Measurements from ENCODE around the gene CAB39L.

CAB39L gene

DNA sequence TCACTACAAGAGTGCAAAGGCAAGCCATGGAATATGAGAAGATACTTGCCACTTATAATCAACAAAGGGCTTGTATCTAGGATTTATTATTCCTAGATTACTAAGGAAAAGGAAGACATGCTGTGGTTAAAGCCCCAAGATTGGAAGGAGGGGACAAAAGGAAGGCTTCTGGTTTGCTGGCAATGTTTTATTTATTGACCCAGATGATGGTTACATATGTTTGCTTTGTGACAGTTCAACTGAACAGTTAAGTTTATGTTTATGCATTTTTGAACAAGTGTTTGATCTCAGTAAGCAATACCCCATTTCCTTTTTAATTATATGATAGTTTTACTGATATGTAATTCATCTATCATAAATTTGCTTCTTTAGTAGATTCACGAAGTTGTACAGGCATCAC, 155.9 kb downstream of the CAB39L start:
- no peak for DNase-seq (ENCODE audit: low spot score)

DNA sequence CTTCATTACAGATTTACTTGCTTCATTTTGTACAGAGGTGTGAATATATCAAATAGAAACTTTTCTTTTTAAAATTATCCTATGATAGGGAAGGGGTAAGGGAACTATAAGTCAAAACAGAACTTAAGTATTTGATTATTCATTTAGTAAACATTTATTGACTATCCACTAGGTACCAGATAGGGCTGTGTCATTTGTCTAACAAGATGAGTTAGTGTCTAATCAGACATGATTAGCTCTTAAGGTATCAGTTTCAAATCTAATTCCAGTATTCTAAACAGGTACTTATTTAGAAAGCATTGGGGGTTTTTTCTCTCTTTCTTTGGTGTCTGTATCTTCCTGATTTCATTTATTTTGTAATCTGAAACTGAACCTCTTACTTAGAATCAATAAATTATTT, 164.0 kb downstream of the CAB39L start:
- no peak for DNase-seq (ENCODE audit: low spot score)

DNA sequence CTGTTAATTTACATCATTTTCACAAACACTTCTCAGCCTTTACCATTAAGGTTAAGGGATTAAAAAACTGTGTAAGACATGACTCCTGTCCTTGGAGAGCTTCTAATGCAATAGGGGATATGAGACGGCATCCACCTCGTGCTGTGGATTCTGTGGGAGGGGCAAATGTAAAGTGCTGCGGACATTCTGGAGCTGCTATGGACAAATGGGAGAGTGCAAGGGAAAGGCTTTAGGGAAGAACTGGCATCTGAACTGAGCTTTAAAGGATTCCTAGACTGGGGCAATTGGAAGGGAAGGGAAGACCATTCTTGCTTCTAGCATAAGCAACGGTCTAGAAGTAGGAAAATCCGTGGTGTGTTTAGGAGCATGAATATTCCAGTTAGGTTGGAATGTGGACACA, 164.8 kb downstream of the CAB39L start:
- DNase-seq (ENCODE audit: low spot score) = no peak

DNA sequence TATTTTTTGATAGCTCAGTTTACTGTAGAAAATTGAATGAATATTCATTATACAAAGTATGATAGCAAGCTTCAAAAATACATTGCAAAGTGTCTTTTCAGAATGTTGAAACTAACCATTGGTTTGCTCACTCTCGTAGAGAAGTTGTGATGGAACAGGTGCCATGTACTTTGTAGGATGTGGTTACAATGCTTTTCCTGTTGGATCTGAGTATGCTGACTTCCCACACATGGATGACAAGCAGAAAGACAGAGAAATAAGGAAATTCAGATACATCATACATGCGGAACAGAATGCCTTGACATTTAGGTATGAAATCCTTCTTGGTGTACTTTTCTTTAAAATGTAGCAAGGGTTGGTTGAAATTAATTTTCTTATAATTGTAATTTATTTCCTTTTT, 165.7 kb downstream of the CAB39L start:
- DNase-seq (ENCODE audit: low spot score) = no peak

DNA sequence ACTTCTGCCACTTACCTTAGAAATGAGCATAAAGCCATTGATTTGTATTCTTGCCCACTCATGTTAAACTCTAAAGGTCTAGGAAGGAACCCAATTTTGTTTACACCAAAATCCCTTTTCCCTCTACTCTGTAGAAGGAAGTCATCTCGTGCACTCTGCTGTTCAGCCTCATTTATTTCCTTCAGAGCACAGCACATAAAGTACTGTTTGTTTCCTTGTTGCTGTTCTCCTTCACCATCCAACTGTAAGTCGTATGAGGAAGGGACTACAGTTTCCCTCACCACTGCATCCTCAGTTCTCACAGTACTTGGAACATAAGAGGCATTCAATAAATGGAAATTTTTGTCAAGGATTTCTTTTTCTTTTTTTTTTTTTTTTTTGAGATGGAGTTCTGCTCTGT, 171.6 kb downstream of the CAB39L start:
- DNase-seq (ENCODE audit: low spot score) = peak; percentile 3

DNA sequence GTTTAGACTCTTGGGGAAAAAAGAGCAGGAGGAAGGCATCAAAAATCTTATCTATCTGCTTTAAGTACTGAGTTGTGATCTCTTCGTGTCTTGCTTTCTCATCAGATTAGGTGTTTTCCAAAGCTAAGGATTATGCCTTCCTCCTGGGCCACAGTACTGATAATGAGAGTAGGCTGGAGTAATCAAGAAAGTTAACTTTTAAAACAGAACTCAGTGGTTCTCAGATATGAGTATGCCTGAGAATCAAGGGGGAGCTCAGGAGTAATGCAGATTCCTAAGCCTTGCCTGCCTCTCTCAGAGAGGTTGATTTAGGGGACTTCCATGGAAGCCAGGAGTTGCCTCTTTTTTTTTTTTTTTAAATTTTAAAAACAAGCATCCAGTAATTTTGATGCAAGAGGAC, 172.6 kb downstream of the CAB39L start:
- DNase-seq (ENCODE audit: low spot score) = no peak

DNA sequence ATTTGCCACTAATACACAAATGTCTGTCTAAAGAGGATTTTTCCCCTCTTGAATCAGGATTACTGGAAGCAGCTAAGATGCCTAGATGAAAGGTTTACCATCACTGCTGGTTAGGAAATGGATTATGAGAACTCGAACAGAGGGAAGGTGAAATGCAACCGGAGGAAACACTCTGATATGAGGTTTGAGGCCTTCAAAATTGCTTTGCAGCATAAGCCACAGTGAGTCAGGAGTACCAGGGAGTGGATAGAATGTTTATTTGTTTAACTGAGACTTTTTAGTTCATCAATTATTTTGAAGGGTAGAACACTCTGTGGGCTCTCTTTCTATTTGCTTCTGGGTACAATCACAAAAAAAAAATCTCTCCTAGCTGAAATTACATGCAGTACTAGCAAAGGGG, 178.0 kb downstream of the CAB39L start:
- DNase-seq (ENCODE audit: low spot score) = no peak

DNA sequence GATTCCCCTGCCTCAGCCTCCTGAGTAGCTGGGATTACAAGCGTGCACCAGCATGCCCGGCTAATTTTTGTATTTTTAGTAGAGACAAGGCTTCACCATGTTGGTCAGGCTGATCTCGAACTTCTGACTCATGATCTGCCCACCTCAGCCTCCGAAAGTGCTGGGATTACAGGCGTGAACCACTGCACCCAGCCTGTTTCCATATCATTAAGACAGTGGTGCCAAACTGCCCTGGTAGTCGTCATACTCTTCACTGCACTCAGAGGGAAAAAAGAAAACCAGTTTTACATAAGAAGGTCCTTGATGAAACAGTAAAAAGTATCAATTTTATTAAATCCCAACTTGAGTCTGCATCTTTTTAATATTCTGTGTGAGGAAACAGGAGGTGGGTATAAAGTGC, 181.2 kb downstream of the CAB39L start:
- no peak for DNase-seq (ENCODE audit: low spot score)

DNA sequence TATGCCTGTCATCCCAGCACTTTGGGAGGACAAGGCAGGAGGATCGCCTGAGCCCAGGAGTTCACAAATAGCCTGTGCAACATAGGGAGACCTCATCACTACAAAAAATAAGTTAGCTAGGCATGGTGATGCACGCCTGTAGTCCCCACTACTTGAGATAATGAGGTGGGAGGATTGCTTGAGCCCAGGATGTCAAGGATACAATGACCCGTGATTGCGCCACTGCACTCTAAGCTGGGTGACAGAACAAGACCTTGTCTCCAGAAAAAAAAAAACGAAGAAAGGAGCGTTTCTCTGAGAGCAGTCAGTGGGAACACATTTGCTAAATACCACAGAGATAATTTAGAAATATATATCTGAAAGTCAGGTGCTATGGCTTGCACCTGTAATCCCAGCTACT, 184.3 kb downstream of the CAB39L start:
- DNase-seq (ENCODE audit: low spot score) = no peak
